OCI-LY1 (cell line): Measurements from ENCODE around the gene ATP8A2.

Experiments used
- H2AFZ ChIP-seq: fragments of 200-600 bp; sonication (generic), shearing (Covaris generic); 2 replicates; pipeline ENCODE4 v1.6.0; 2014; ENCODE audit warnings: antibody characterized with exemption, mild to moderate bottlenecking, low read length
- H3F3A ChIP-seq: fragments of 200-600 bp; sonication (generic), shearing (Covaris generic); 2 replicates; pipeline ENCODE4 v1.6.0; 2014; ENCODE audit warnings: mild to moderate bottlenecking, antibody characterized with exemption, low read length, moderate library complexity; ENCODE audit not compliant: insufficient read depth
- H3K27ac ChIP-seq: fragments of 200-600 bp; sonication (generic); 2 replicates; pipeline ENCODE4 v1.5.1; 2014; ENCODE audit warnings: low read length, mixed run types, mild to moderate bottlenecking, low read depth; ENCODE audit not compliant: poor library complexity, severe bottlenecking
- H3K27me3 ChIP-seq: fragments of 200-600 bp; sonication (generic); 2 replicates; pipeline ENCODE4 v1.6.0; 2014; ENCODE audit warnings: antibody characterized with exemption, mild to moderate bottlenecking, low read length, moderate library complexity; ENCODE audit not compliant: insufficient read depth
- H3K36me3 ChIP-seq: fragments of 200-600 bp; sonication (generic); 2 replicates; pipeline ENCODE4 v1.6.1; 2014; ENCODE audit warnings: mild to moderate bottlenecking, antibody characterized with exemption, low read length, moderate library complexity, mixed read lengths; ENCODE audit not compliant: insufficient read depth
- H3K4me1 ChIP-seq: fragments of 200-600 bp; sonication (generic); 2 replicates; pipeline ENCODE4 v1.5.1; 2014; ENCODE audit warnings: mild to moderate bottlenecking, low read length, moderate library complexity; ENCODE audit not compliant: insufficient read depth, severe bottlenecking
- H3K4me2 ChIP-seq: fragments of 200-600 bp; sonication (generic), shearing (Covaris generic); 2 replicates; pipeline ENCODE4 v1.6.1; 2014; ENCODE audit warnings: low read length
- H3K4me3 ChIP-seq: fragments of 200-600 bp; sonication (generic); 2 replicates; pipeline ENCODE4 v1.5.1; 2014; ENCODE audit warnings: low read length, low read depth, mild to moderate bottlenecking, mixed read lengths; ENCODE audit not compliant: poor library complexity, severe bottlenecking
- H3K79me2 ChIP-seq: fragments of 200-600 bp; shearing (Covaris generic); 2 replicates; pipeline ENCODE4 v1.6.1; 2016; ENCODE audit warnings: mixed run types, low read length, mixed read lengths; ENCODE audit not compliant: insufficient read depth
- H3K9ac ChIP-seq: fragments of 200-600 bp; sonication (generic), shearing (Covaris generic); 2 replicates; pipeline ENCODE4 v1.6.1; 2014; ENCODE audit warnings: mild to moderate bottlenecking, low read length, mixed read lengths
- H3K9me2 ChIP-seq: fragments of 200-600 bp; sonication (generic), shearing (Covaris generic); 2 replicates; pipeline ENCODE4 v1.6.1; 2014; ENCODE audit warnings: low read depth, mild to moderate bottlenecking, low read length, mixed read lengths
- H3K9me3 ChIP-seq: fragments of 200-600 bp; shearing (Covaris generic); 2 replicates; pipeline ENCODE4 v1.6.1; 2014; ENCODE audit warnings: low read length, mixed read lengths
- H4K20me1 ChIP-seq: fragments of 200-600 bp; sonication (generic), shearing (Covaris generic); 2 replicates; pipeline ENCODE4 v1.6.0; 2016; ENCODE audit warnings: mild to moderate bottlenecking, low read length; ENCODE audit not compliant: insufficient read depth
- EZH2 ChIP-seq: fragments of 200-600 bp; sonication (generic), shearing (Covaris generic); IDR thresholded peaks from 2 replicates; pipeline ENCODE4 v1.8.0; 2017; ENCODE audit warnings: borderline replicate concordance, mixed run types, mild to moderate bottlenecking, antibody characterized with exemption, low read length, moderate library complexity, mixed read lengths
- TF ChIP-seq, protein P1 (sequence below): fragments of 200-600 bp; sonication (generic), shearing (Covaris generic); IDR thresholded peaks from 2 replicates; pipeline ENCODE4 v1.5.1; 2017; ENCODE audit warnings: mild to moderate bottlenecking, antibody characterized with exemption, low read length, moderate library complexity, mixed read lengths

The ATP8A2 gene

DNA sequence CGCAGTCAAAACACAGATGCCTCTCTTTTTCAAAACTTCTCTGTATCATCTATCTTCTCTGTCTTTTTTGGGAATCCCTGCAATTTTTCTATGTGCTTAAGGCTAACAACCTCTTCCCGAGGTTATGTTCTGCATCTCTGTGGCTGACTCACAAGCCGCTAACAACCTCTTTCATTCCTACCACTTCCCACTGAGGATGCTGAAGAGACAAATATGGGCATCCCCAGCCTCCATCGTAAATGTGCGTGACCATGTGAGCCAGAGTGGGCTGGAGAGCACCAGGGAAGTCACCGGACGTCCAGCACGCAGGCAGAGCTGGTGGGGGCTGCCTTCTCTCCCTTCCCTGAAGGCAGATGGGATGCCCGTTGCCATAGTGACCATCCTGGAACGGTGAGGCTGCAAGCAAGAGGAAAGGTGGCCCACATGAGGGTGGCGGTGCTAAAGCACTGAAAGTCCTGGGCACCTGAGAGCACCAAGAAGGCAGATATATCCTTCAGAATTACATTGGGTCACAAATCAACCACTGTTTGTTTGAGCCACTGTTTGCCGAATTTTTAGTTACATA is 557.2 kb downstream of the ATP8A2 start:
- Histone ChIP-seq H3K27me3 (no peaks in the 10 kb centered on the region), H3K27ac (no peak overlapping the region), H3K4me3 (no peak overlapping the region), H3K4me1 (no peaks in the 10 kb centered on the region), H3K36me3 (no peaks in the 10 kb centered on the region), H3K79me2 (no peaks in the 10 kb centered on the region), H3K4me2 (no peak overlapping the region), H3K9me2 (no peaks in the 10 kb centered on the region), H2AFZ (no peak overlapping the region), H3K9ac (no peak overlapping the region), H3K9me3 (no peaks in the 10 kb centered on the region), H3F3A (no peaks in the 10 kb centered on the region), H4K20me1 (no peaks in the 10 kb centered on the region)
- TF ChIP-seq, protein P1, sequence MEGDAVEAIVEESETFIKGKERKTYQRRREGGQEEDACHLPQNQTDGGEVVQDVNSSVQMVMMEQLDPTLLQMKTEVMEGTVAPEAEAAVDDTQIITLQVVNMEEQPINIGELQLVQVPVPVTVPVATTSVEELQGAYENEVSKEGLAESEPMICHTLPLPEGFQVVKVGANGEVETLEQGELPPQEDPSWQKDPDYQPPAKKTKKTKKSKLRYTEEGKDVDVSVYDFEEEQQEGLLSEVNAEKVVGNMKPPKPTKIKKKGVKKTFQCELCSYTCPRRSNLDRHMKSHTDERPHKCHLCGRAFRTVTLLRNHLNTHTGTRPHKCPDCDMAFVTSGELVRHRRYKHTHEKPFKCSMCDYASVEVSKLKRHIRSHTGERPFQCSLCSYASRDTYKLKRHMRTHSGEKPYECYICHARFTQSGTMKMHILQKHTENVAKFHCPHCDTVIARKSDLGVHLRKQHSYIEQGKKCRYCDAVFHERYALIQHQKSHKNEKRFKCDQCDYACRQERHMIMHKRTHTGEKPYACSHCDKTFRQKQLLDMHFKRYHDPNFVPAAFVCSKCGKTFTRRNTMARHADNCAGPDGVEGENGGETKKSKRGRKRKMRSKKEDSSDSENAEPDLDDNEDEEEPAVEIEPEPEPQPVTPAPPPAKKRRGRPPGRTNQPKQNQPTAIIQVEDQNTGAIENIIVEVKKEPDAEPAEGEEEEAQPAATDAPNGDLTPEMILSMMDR, result no peak
- TF ChIP-seq EZH2, result no peak

DNA sequence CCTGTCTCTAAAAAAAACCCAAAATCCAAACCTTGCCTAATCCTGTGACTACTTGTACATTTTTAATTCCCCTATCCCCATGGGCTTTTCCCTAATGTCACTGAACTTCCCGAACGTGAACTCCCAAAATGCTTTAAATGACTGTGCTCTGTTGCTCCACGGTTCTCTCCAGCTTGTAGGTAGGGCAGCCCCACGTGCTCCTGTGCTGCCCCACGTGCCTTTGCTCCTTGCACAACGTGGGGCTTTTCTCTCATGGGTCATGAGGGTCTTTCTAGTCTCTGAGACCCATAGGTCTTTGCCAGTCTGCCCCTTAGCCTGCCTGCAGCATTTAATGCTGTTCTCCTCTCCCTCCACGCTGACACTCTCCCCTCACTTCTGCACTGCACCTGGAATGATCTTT is 558.0 kb downstream of the ATP8A2 start:
- Histone ChIP-seq H3F3A (no peaks in the 10 kb centered on the region), H3K9me2 (no peaks in the 10 kb centered on the region), H3K79me2 (no peaks in the 10 kb centered on the region), H2AFZ (no peak overlapping the region), H3K27ac (no peak overlapping the region), H3K4me3 (no peak overlapping the region), H3K9me3 (no peaks in the 10 kb centered on the region), H3K4me2 (no peak overlapping the region), H3K27me3 (no peaks in the 10 kb centered on the region), H3K4me1 (no peaks in the 10 kb centered on the region), H3K9ac (no peak overlapping the region), H4K20me1 (no peaks in the 10 kb centered on the region), H3K36me3 (no peaks in the 10 kb centered on the region)
- no peak for TF ChIP-seq EZH2
- TF ChIP-seq, protein P1, result no peak

DNA sequence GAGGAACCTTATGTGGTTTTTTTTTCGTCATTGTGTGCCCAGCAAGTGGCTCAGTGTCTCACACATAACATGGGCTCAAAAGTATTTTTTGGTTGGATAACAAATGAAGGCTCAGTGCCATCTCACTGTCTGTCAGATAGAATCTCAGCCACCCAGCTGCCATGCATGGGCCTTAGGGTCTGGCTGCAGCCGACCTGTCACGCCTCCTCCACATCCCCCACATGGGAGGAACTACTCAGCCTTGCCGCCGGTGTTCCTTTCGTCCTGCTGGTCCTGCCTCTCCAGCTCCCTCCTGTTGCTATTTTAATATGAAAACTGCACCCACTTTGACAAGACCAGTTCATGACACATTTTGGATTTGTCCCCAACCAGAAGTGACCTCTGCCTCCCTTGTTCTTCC is 558.9 kb downstream of the ATP8A2 start:
- Histone ChIP-seq H2AFZ (no peak overlapping the region), H3K27me3 (no peaks in the 10 kb centered on the region), H3K36me3 (no peaks in the 10 kb centered on the region), H3K9ac (no peak overlapping the region), H3K4me1 (no peaks in the 10 kb centered on the region), H3K9me2 (no peaks in the 10 kb centered on the region), H3K4me2 (no peak overlapping the region), H3K4me3 (no peak overlapping the region), H3F3A (no peaks in the 10 kb centered on the region), H3K9me3 (no peaks in the 10 kb centered on the region), H3K79me2 (no peaks in the 10 kb centered on the region), H3K27ac (no peak overlapping the region), H4K20me1 (no peaks in the 10 kb centered on the region)
- TF ChIP-seq, protein P1, result no peak
- no peak for TF ChIP-seq EZH2
